ENCODE measurements around the gene HEPN1. TPM values are rescaled to one million over a fixed set of nuclear protein-coding genes. Genes with fewer than 3 reads are reported as not detected.

HEPN1 gene
- polyA plus RNA-seq, 2 of the 4 experiments (the other 2 are of a cell fraction): not detected

- TF ChIP-seq NFE2L2 (conservative IDR thresholded peaks at IDR 0.05; ENCODE audit: low read length) (no peak), ATOH8 (CRISPR knock-in tag; IDR thresholded peaks at IDR 0.05; ENCODE audit: low read depth) (no peak)
Measured at GRCh38 chr11:124890151-124890550, 28.9 kb upstream of the HEPN1 start (continued).

DNA sequence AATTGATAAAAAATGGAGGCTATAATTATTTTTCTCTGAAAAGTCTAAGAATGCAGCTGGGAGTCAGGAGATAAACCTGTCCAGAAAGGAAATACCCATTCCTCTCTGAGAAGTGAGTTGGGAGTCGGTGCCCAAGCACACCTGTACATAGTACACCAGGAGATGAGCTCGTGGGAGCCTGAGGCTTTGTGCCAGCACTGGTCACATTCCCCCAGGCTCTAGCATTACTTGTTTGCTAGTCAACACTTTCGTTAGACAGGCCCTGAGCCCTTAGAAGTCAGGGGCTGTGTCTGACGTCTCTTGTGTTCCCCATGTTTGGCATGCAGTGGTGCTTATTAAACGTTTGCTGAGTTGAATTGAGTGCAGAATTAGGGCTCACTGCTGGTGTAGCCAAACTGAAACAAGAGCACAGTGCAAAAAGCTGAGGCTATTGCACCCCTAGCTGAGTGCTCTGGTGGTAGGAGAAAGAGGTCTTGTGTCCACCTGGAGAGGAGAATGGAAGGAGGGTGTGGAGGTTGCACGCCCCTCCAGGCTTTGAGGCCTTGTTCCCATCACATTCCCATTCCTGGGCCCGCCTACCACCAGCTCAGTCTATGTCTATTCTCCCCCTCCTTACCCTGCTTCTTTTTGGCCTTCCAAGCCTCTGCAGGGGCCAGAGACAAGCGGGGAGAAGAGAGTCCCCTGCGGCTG, 28.2 kb upstream of the HEPN1 start:
- TF ChIP-seq ZNF302 (CRISPR knock-in tag; IDR thresholded peaks at IDR 0.05): no peak
- no peak for TF ChIP-seq FOSB (CRISPR knock-in tag; IDR thresholded peaks at IDR 0.05)
- no peak for TF ChIP-seq KDM1A (IDR thresholded peaks at IDR 0.05; ENCODE audit: low read depth)
- TF ChIP-seq SMC3 (IDR thresholded peaks at IDR 0.05): no peak
- TF ChIP-seq ZC3H11A (IDR thresholded peaks at IDR 0.05): no peak
- no peak for TF ChIP-seq HEYL (CRISPR knock-in tag; IDR thresholded peaks at IDR 0.05)
- ChIA-PET POLR2A (interaction anchor here (1.8 to 3.4 kb wide), 2 partner anchors 14 kb away, joined by 5 to 10 read pairs; no protein-coding TSS in a partner anchor), CTCF (interaction anchor here (0.8 to 1.9 kb wide), 6 partner anchors 10 to 149 kb away, joined by 3 to 9 read pairs (median 4); no protein-coding TSS in a partner anchor)
- DNase-seq (ENCODE audit: low read depth in 1 of 2, low spot score in 1 of 2) (no peak), ATAC-seq (no peak), FAIRE-seq (no peak)
- Histone ChIP-seq H3K9me3 (no peaks in the 10 kb centered on the region), H3K4me1 (no peaks in the 10 kb centered on the region), H3K4me3 (no peak overlapping the region), H3K4me2 (no peak overlapping the region), H3K27ac (no peak overlapping the region)
- 48% methylated on average over 9 of the region's 9 CpGs for WGBS (ENCODE audit: missing lambda C conversion rate)

GRCh38 chr11:124891373-124891861, 27.6 kb upstream of the HEPN1 start:
- no peak for DNase-seq (ENCODE audit: low read depth in 1 of 2, low spot score in 1 of 2)
- WGBS (ENCODE audit: missing lambda C conversion rate): 57% methylated on average over 9 of the region's 12 CpGs
- no peak for FAIRE-seq
- Histone ChIP-seq H3K4me1 (no peaks in the 10 kb centered on the region), H3K4me2 (no peak overlapping the region), H3K9me3 (no peaks in the 10 kb centered on the region), H3K27ac (no peak overlapping the region), H3K4me3 (no peak overlapping the region)
- peak in 1 of 2 experiments; percentile 41; a peak in 2 of 6 replicates for ATAC-seq
- ChIA-PET POLR2A (interaction anchor here (3.4 kb wide), 1 partner anchor 15 kb away, joined by 10 read pairs; no protein-coding TSS in a partner anchor), CTCF (interaction anchor here (0.8 to 1.9 kb wide), 7 partner anchors 9 to 150 kb away, joined by 3 to 9 read pairs (median 4); partner anchors contain the start of gene HEPACAM)
- TF ChIP-seq ZFP36 (IDR thresholded peaks at IDR 0.05; ENCODE audit: borderline replicate concordance, partially characterized antibody) (no peak), ESRRA (IDR thresholded peaks at IDR 0.05; ENCODE audit: borderline replicate concordance, low read length) (no peak), FOXS1 (CRISPR knock-in tag; IDR thresholded peaks at IDR 0.05) (no peak), FOSL2 (IDR thresholded peaks at IDR 0.05) (no peak), FOSL2 (CRISPR knock-in tag; IDR thresholded peaks at IDR 0.05) (no peak), MYC (IDR thresholded peaks at IDR 0.05; ENCODE audit: borderline replicate concordance, low read length) (no peak), CBX8 (IDR thresholded peaks at IDR 0.05) (no peak)
- TF ChIP-seq, protein P1, sequence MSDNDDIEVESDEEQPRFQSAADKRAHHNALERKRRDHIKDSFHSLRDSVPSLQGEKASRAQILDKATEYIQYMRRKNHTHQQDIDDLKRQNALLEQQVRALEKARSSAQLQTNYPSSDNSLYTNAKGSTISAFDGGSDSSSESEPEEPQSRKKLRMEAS (IDR thresholded peaks at IDR 0.05): no peak
- TF ChIP-seq, protein P2, sequence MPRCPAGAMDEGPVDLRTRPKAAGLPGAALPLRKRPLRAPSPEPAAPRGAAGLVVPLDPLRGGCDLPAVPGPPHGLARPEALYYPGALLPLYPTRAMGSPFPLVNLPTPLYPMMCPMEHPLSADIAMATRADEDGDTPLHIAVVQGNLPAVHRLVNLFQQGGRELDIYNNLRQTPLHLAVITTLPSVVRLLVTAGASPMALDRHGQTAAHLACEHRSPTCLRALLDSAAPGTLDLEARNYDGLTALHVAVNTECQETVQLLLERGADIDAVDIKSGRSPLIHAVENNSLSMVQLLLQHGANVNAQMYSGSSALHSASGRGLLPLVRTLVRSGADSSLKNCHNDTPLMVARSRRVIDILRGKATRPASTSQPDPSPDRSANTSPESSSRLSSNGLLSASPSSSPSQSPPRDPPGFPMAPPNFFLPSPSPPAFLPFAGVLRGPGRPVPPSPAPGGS (IDR thresholded peaks at IDR 0.05): no peak

DNA sequence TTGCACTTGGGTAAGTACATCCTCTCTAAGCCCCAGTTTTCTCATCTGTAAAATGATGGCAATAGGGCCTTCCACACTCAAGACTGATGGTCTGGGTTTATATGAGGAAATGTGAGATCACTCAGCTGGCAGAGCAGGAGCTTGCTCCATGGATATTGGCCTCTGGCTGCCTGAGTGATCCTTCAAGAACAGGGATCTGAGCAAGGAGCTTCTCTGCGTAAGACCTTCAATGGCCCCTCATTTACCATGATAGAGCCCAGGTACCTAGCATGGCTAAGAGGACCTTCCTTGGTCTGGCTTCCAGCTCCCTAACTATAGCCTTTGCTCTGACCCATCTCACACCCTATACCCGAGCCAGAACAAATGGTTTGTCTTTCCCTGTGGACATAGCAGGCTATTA, 26.9 kb upstream of the HEPN1 start:
- H3K4me1 ChIP-seq: no peaks in the 10 kb centered on the region
- no peak overlapping the region for H3K4me2 ChIP-seq
- WGBS (ENCODE audit: missing lambda C conversion rate): 60% methylated on average over 2 of the region's 2 CpGs
- ATAC-seq: no peak
- FAIRE-seq: no peak
- POLR2A ChIA-PET: interaction anchor here (3.4 kb wide), 1 partner anchor 16 kb away, joined by 10 read pairs; no protein-coding TSS in a partner anchor
- H3K27ac ChIP-seq: no peak overlapping the region
- CTCF ChIA-PET: interaction anchor here (0.9 to 1.8 kb wide), 3 partner anchors 16 to 45 kb away, joined by 3 to 7 read pairs (median 4); partner anchors contain the start of gene HEPACAM
- no peaks in the 10 kb centered on the region for H3K9me3 ChIP-seq
- H3K4me3 ChIP-seq: no peak overlapping the region
- TF ChIP-seq EP300 (IDR thresholded peaks at IDR 0.05): no peak
- TF ChIP-seq ESRRA (IDR thresholded peaks at IDR 0.05; ENCODE audit: borderline replicate concordance, low read length): no peak
- no peak for TF ChIP-seq FOXS1 (CRISPR knock-in tag; IDR thresholded peaks at IDR 0.05)
- no peak for TF ChIP-seq RFX5 (IDR thresholded peaks at IDR 0.05)
- no peak for TF ChIP-seq NPAS2 (CRISPR knock-in tag; IDR thresholded peaks at IDR 0.05; ENCODE audit: borderline replicate concordance)
- no peak for TF ChIP-seq NFE2L2 (conservative IDR thresholded peaks at IDR 0.05; ENCODE audit: low read length)
- TF ChIP-seq FOSL2 (IDR thresholded peaks at IDR 0.05): no peak
- no peak for TF ChIP-seq FOSL2 (CRISPR knock-in tag; IDR thresholded peaks at IDR 0.05)
- no peak for TF ChIP-seq RNF2 (IDR thresholded peaks at IDR 0.05; ENCODE audit: borderline replicate concordance, low read depth)
- TF ChIP-seq CTCF (IDR thresholded peaks at IDR 0.05): no peak
- TF ChIP-seq CHD2 (IDR thresholded peaks at IDR 0.05; ENCODE audit: low read length, partially characterized antibody): no peak
- TF ChIP-seq KDM5A (IDR thresholded peaks at IDR 0.05): no peak
- DNase-seq (ENCODE audit: low read depth in 1 of 2, low spot score in 1 of 2): no peak
